ENCODE data around the gene INTS7.

The INTS7 gene

GRCh38 chr1:212020975-212021374, 14.4 kb downstream of the INTS7 start:
- no peak for DNase-seq
- no peak for TF ChIP-seq CTCF (IDR thresholded peaks at IDR 0.05)
- peaks cover 74% of the 10 kb centered on the region for H3K36me3 Mint-ChIP-seq (ENCODE audit: low read depth)
- H3K9me3 Mint-ChIP-seq: peaks cover 27% of the 10 kb centered on the region
- no peak overlapping the region for H3K27ac Mint-ChIP-seq
- H3K4me1 Mint-ChIP-seq: no peaks in the 10 kb centered on the region
- no peak overlapping the region for H3K4me3 Mint-ChIP-seq
- peaks cover 3% of the 10 kb centered on the region for H3K27me3 Mint-ChIP-seq (ENCODE audit: low read depth, poor library complexity)

- H3K36me3 Mint-ChIP-seq (ENCODE audit: low read depth): peaks cover 56% of the 10 kb centered on the region
- H3K4me1 Mint-ChIP-seq: no peaks in the 10 kb centered on the region
- no peak for DNase-seq
- no peak overlapping the region for H3K4me3 Mint-ChIP-seq
- TF ChIP-seq CTCF (IDR thresholded peaks at IDR 0.05): no peak
- H3K9me3 Mint-ChIP-seq: peaks cover 5% of the 10 kb centered on the region
- H3K27me3 Mint-ChIP-seq (ENCODE audit: low read depth, poor library complexity): peaks cover 3% of the 10 kb centered on the region
- no peak overlapping the region for H3K27ac Mint-ChIP-seq
Observed at GRCh38 chr1:212013672-212014071, 21.7 kb downstream of the INTS7 start.

GRCh38 chr1:212012034-212012740, 23.2 kb downstream of the INTS7 start:
- Mint-ChIP-seq H3K27ac (no peak overlapping the region), H3K4me3 (no peak overlapping the region)
- peak; percentile 64 for DNase-seq

GRCh38 chr1:212010004-212010403, 25.4 kb downstream of the INTS7 start:
- H3K4me3 Mint-ChIP-seq: no peak overlapping the region
- no peaks in the 10 kb centered on the region for H3K4me1 Mint-ChIP-seq
- peaks cover under 1% of the 10 kb centered on the region for H3K9me3 Mint-ChIP-seq
- no peak for TF ChIP-seq CTCF (IDR thresholded peaks at IDR 0.05)
- H3K27ac Mint-ChIP-seq: no peak overlapping the region
- peaks cover 3% of the 10 kb centered on the region for H3K27me3 Mint-ChIP-seq (ENCODE audit: low read depth, poor library complexity)
- DNase-seq: no peak
- H3K36me3 Mint-ChIP-seq (ENCODE audit: low read depth): peaks cover 40% of the 10 kb centered on the region

More at GRCh38 chr1:212012034-212012740, 23.2 kb downstream of the INTS7 start:
- H3K4me1 Mint-ChIP-seq: no peaks in the 10 kb centered on the region
- TF ChIP-seq CTCF (IDR thresholded peaks at IDR 0.05): peak; percentile 91
- H3K36me3 Mint-ChIP-seq (ENCODE audit: low read depth): peaks cover 54% of the 10 kb centered on the region
- H3K27me3 Mint-ChIP-seq (ENCODE audit: low read depth, poor library complexity): peaks cover 3% of the 10 kb centered on the region
- peaks cover 5% of the 10 kb centered on the region for H3K9me3 Mint-ChIP-seq

- TF ChIP-seq CTCF (IDR thresholded peaks at IDR 0.05): no peak
- no peaks in the 10 kb centered on the region for H3K9me3 Mint-ChIP-seq
Observed at GRCh38 chr1:212009561-212009960, 25.8 kb downstream of the INTS7 start.

DNA sequence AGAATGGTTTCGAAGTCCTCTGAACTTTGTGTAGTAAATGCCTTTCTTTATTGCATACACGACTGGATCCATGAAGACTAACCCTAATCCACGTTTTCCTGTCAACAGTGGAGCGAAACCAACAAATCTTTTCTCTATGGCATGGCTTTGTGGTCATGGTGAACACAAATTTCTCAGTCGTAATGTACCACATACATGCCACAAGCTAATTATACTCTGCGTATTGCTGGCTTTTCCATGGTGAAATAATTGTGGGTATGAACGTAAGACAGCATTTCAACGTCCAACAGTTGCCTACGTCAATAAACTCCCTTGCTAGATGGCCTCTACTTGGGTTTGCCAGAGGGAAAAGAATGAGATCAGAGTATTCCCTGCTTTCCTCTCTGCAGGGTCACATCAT, 27.5 kb downstream of the INTS7 start:
- no peaks in the 10 kb centered on the region for H3K27me3 Mint-ChIP-seq (ENCODE audit: low read depth, poor library complexity)
- no peak for DNase-seq
- no peak overlapping the region for H3K27ac Mint-ChIP-seq
- H3K9me3 Mint-ChIP-seq: no peaks in the 10 kb centered on the region
- no peak overlapping the region for H3K4me3 Mint-ChIP-seq
- peaks cover 35% of the 10 kb centered on the region for H3K36me3 Mint-ChIP-seq (ENCODE audit: low read depth)
- H3K4me1 Mint-ChIP-seq: no peaks in the 10 kb centered on the region
- no peak for TF ChIP-seq CTCF (IDR thresholded peaks at IDR 0.05)

More at GRCh38 chr1:212009561-212009960, 25.8 kb downstream of the INTS7 start:
- no peaks in the 10 kb centered on the region for H3K4me1 Mint-ChIP-seq
- no peak overlapping the region for H3K4me3 Mint-ChIP-seq
- peaks cover 38% of the 10 kb centered on the region for H3K36me3 Mint-ChIP-seq (ENCODE audit: low read depth)
- H3K27me3 Mint-ChIP-seq (ENCODE audit: low read depth, poor library complexity): peaks cover 3% of the 10 kb centered on the region
- H3K27ac Mint-ChIP-seq: no peak overlapping the region
- DNase-seq: no peak

All from nephron progenitor cell (in vitro differentiated cells).